Muscle layer of colon (tissue), 2 donors: ENCODE results near the gene SMURF2.
"Not testable (repeated sequence)": the region's sequence is repeated elsewhere in the genome, so short reads cannot be mapped to it uniquely, and the experiment has no call there.

Experiments
- H3K27ac ChIP-seq: one replicate; pipeline ENCODE4 v1.7.0; 2013; ENCODE audit warnings: low read depth, mild to moderate bottlenecking, low read length, moderate library complexity
- H3K27me3 ChIP-seq, 2 donors: one replicate each; pipeline ENCODE4 v1.7.0; 2013; ENCODE audit warnings: low read length in 2 of 2, mild to moderate bottlenecking in 2 of 2; ENCODE audit not compliant: insufficient read depth in 2 of 2, control insufficient read depth in 1 of 2
- H3K36me3 ChIP-seq: one replicate; pipeline ENCODE4 v1.7.0; 2013; ENCODE audit warnings: mild to moderate bottlenecking, low read length; ENCODE audit not compliant: insufficient read depth
- H3K4me1 ChIP-seq: one replicate; pipeline ENCODE4 v1.7.0; 2013; ENCODE audit warnings: mild to moderate bottlenecking, low read length; ENCODE audit not compliant: insufficient read depth
- H3K4me3 ChIP-seq, 2 donors: one replicate each; pipeline ENCODE4 v1.7.0; 2013; ENCODE audit warnings: low read length in 2 of 2, low read depth in 1 of 2, mild to moderate bottlenecking in 1 of 2, moderate library complexity in 1 of 2
- H3K9ac ChIP-seq: one replicate; pipeline ENCODE4 v1.7.0; 2013; ENCODE audit warnings: low read length
- H3K9me3 ChIP-seq: one replicate; pipeline ENCODE4 v1.7.0; 2013; ENCODE audit warnings: mild to moderate bottlenecking, low read length
- donor health status: abdominal sarcoma.
- donor health status: Adenocarcinoma of cecum.

Gene SMURF2

GRCh38 chr17:64626827-64627226 lies 35.3 kb downstream of the SMURF2 start:
- no peaks in the 10 kb centered on the region for H3K9me3 ChIP-seq
- H3K4me1 ChIP-seq: peaks cover 11% of the 10 kb centered on the region
- no peaks in the 10 kb centered on the region for H3K27me3 ChIP-seq
- no peaks in the 10 kb centered on the region for H3K36me3 ChIP-seq
- no peak overlapping the region for H3K9ac ChIP-seq
- no peak overlapping the region for H3K27ac ChIP-seq
- no peak overlapping the region for H3K4me3 ChIP-seq

GRCh38 chr17:64625541-64625940 lies 36.6 kb downstream of the SMURF2 start:
- H3K4me1 ChIP-seq: peaks cover 11% of the 10 kb centered on the region
- no peak overlapping the region for H3K27ac ChIP-seq
- H3K36me3 ChIP-seq: no peaks in the 10 kb centered on the region
- no peaks in the 10 kb centered on the region for H3K9me3 ChIP-seq
- no peak overlapping the region for H3K4me3 ChIP-seq
- H3K27me3 ChIP-seq: no peaks in the 10 kb centered on the region
- H3K9ac ChIP-seq: no peak overlapping the region

- Histone ChIP-seq H3K9ac (no peak overlapping the region), H3K9me3 (no peaks in the 10 kb centered on the region), H3K36me3 (no peaks in the 10 kb centered on the region), H3K4me3 (no peak overlapping the region), H3K27ac (no peak overlapping the region), H3K4me1 (peaks cover 9% of the 10 kb centered on the region), H3K27me3 (no peaks in the 10 kb centered on the region)
Observed at GRCh38 chr17:64622931-64623654, 39.0 kb downstream of the SMURF2 start.

GRCh38 chr17:64621772-64622171 lies 40.3 kb downstream of the SMURF2 start:
- Histone ChIP-seq H3K27me3 (no peaks in the 10 kb centered on the region), H3K4me3 (no peak overlapping the region), H3K4me1 (peaks cover 6% of the 10 kb centered on the region), H3K27ac (no peak overlapping the region), H3K9me3 (no peaks in the 10 kb centered on the region), H3K9ac (no peak overlapping the region), H3K36me3 (no peaks in the 10 kb centered on the region)

- H3K4me3 ChIP-seq: no peak overlapping the region
- H3K4me1 ChIP-seq: peaks cover 21% of the 10 kb centered on the region
- H3K9ac ChIP-seq: no peak overlapping the region
Observed at GRCh38 chr17:64618848-64619247, 43.3 kb downstream of the SMURF2 start.

GRCh38 chr17:64617125-64617780 lies 44.9 kb downstream of the SMURF2 start:
- no peaks in the 10 kb centered on the region for H3K36me3 ChIP-seq
- H3K4me1 ChIP-seq: peaks cover 16% of the 10 kb centered on the region

More at GRCh38 chr17:64618848-64619247, 43.3 kb downstream of the SMURF2 start:
- Histone ChIP-seq H3K9me3 (no peaks in the 10 kb centered on the region), H3K36me3 (no peaks in the 10 kb centered on the region), H3K27ac (no peak overlapping the region), H3K27me3 (no peaks in the 10 kb centered on the region)

GRCh38 chr17:64615028-64615677 lies 47.0 kb downstream of the SMURF2 start:
- no peak overlapping the region for H3K27ac ChIP-seq
- no peaks in the 10 kb centered on the region for H3K36me3 ChIP-seq
- H3K27me3 ChIP-seq: no peaks in the 10 kb centered on the region
- no peaks in the 10 kb centered on the region for H3K9me3 ChIP-seq
- H3K4me3 ChIP-seq: no peak overlapping the region
- H3K4me1 ChIP-seq: peaks cover 24% of the 10 kb centered on the region
- H3K9ac ChIP-seq: no peak overlapping the region

More at GRCh38 chr17:64617125-64617780, 44.9 kb downstream of the SMURF2 start:
- Histone ChIP-seq H3K27ac (no peak overlapping the region), H3K4me3 (no peak overlapping the region), H3K9ac (no peak overlapping the region), H3K9me3 (no peaks in the 10 kb centered on the region), H3K27me3 (no peaks in the 10 kb centered on the region)

- Histone ChIP-seq H3K27me3 (no peaks in the 10 kb centered on the region), H3K9me3 (no peaks in the 10 kb centered on the region), H3K36me3 (no peaks in the 10 kb centered on the region), H3K4me1 (peaks cover 24% of the 10 kb centered on the region), H3K9ac (no peak overlapping the region), H3K27ac (no peak overlapping the region), H3K4me3 (no peak overlapping the region)
Observed at GRCh38 chr17:64614266-64615027, 47.7 kb downstream of the SMURF2 start.

GRCh38 chr17:64611369-64611768 lies 50.7 kb downstream of the SMURF2 start:
- Histone ChIP-seq H3K4me1 (peaks cover 24% of the 10 kb centered on the region), H3K27me3 (no peaks in the 10 kb centered on the region), H3K27ac (no peak overlapping the region), H3K36me3 (no peaks in the 10 kb centered on the region), H3K9me3 (no peaks in the 10 kb centered on the region), H3K9ac (no peak overlapping the region), H3K4me3 (no peak overlapping the region)

GRCh38 chr17:64610244-64610643 lies 51.9 kb downstream of the SMURF2 start:
- not testable (repeated sequence) for H3K36me3 ChIP-seq, H3K9ac ChIP-seq, H3K4me3 ChIP-seq, H3K27me3 ChIP-seq, H3K9me3 ChIP-seq, H3K27ac ChIP-seq
- H3K4me1 ChIP-seq: peaks cover 21% of the 10 kb centered on the region

- H3K27me3 ChIP-seq: no peaks in the 10 kb centered on the region
- no peaks in the 10 kb centered on the region for H3K9me3 ChIP-seq
- H3K4me3 ChIP-seq: no peak overlapping the region
- H3K9ac ChIP-seq: no peak overlapping the region
- H3K4me1 ChIP-seq: peaks cover 8% of the 10 kb centered on the region
- no peaks in the 10 kb centered on the region for H3K36me3 ChIP-seq
- H3K27ac ChIP-seq: no peak overlapping the region
Observed at GRCh38 chr17:64608571-64608981, 53.5 kb downstream of the SMURF2 start.
